Sciatic nerve (tissue), 2 donors: ENCODE results near the gene CNTRL. TPM values are rescaled to one million over a fixed set of nuclear protein-coding genes. Genes with fewer than 3 reads are reported as not detected.
"Not testable (repeated sequence)": the region's sequence is repeated elsewhere in the genome, so short reads cannot be mapped to it uniquely, and the experiment has no call there.

Experiments used
- ATAC-seq: fragments of 200-7000 bp; cut with Tn5 transposase; one replicate; pipeline ENCODE4 v1.9.1; 2020; ENCODE audit warnings: mild to moderate bottlenecking, moderate library complexity
- DNase-seq: peaks from one replicate; pipeline ENCODE4 v3.0.0-alpha.2; 2020; ENCODE audit warnings: low spot score
- intact Hi-C: fragments of 100-400 bp; cut with DNase I; formaldehyde crosslinking; loops from one replicate; pipeline ENCODE4 v1.14.2; 2022
- total RNA-seq: library from RNA; stranded (reverse); fragmentation: NEBNext Ultra II Directional; extraction: Animal tissue kit (Norgen Biotek cat#: 25700); gene quantifications from one replicate; pipeline ENCODE4 v1.2.1, GENCODE V29; 2021
- donor health status: DM: no; HTN: no; CAD: no.
- donor health status: DM: no; HTN: no; CAD: no.

The CNTRL gene, protein sequence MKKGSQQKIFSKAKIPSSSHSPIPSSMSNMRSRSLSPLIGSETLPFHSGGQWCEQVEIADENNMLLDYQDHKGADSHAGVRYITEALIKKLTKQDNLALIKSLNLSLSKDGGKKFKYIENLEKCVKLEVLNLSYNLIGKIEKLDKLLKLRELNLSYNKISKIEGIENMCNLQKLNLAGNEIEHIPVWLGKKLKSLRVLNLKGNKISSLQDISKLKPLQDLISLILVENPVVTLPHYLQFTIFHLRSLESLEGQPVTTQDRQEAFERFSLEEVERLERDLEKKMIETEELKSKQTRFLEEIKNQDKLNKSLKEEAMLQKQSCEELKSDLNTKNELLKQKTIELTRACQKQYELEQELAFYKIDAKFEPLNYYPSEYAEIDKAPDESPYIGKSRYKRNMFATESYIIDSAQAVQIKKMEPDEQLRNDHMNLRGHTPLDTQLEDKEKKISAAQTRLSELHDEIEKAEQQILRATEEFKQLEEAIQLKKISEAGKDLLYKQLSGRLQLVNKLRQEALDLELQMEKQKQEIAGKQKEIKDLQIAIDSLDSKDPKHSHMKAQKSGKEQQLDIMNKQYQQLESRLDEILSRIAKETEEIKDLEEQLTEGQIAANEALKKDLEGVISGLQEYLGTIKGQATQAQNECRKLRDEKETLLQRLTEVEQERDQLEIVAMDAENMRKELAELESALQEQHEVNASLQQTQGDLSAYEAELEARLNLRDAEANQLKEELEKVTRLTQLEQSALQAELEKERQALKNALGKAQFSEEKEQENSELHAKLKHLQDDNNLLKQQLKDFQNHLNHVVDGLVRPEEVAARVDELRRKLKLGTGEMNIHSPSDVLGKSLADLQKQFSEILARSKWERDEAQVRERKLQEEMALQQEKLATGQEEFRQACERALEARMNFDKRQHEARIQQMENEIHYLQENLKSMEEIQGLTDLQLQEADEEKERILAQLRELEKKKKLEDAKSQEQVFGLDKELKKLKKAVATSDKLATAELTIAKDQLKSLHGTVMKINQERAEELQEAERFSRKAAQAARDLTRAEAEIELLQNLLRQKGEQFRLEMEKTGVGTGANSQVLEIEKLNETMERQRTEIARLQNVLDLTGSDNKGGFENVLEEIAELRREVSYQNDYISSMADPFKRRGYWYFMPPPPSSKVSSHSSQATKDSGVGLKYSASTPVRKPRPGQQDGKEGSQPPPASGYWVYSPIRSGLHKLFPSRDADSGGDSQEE (N-terminal part only)
- 30.8 TPM for total RNA-seq

DNA sequence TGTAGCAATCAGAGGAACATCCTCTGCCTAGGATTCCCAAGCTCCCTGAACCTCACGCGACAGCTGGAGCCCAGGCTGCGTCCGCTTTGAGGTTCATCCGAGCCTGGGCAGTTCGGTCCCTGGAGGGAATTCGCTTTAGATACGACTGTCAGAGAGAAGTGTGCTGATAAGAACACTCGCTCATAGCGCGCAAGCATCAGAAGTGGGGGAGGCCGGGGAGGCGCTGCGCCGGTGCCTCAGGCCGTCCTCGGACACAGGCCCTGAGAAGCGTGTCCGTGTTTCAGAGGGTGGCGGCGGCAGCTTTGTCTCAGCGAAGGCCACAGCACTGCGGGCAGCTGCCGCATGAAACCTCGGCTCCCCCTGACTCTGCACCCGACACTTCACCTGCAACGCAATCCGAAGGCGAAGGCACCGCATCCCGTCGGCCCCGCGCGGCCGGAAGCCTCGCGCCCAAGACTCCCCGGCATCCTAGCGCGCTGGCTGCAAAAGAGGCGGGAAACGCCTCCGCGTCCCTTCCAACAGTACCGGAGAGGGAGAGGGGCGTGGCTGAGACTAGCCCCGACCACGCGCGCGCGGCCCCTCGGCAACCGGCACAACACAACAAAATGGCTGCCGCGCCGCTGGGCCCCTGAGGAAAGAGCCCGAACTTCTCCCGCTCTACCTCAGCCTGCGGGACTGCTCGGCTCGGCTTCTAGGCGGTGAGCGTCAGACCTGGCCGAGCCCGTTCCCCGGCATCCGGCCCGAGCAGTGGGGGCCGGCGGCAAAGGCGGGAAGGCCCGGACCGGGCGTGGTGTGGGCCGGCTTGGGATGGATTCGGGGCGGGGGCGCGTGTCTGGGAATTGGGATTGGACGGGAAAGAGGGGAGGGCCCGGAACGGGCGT is at the start of gene CNTRL:
Gene CNTRL, plus strand, starts transcription at position 586 of the 881 bp plus-strand sequence. CDS start 13,372 bp downstream, outside the sequence.
- DNase-seq (peak; percentile 94), ATAC-seq (peak; percentile 96)
- intact Hi-C loops, result no loop called here

DNA sequence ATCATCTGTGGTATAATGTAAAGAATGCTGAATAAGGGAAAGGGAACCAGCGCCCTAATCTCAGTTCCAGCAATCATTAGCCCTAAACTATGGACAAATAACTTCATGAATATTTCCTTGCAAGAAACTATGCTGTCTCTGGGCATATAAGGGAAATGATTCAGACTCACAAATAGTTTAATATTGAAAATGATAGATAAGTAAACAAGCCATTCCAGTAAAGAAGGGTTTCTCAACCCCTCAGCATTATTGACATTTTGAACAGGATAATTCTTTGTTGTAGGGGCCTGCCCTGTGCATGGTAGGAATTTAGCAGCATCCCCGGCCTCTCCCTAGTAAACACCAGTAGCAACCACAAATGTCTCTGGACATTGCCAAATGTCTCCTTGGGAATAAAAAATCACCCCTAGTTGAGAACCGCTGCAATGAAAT is 48.5 kb upstream of the CNTRL start:
- intact Hi-C loops, result no loop called here
- DNase-seq, result no peak
- ATAC-seq, result no peak

DNA sequence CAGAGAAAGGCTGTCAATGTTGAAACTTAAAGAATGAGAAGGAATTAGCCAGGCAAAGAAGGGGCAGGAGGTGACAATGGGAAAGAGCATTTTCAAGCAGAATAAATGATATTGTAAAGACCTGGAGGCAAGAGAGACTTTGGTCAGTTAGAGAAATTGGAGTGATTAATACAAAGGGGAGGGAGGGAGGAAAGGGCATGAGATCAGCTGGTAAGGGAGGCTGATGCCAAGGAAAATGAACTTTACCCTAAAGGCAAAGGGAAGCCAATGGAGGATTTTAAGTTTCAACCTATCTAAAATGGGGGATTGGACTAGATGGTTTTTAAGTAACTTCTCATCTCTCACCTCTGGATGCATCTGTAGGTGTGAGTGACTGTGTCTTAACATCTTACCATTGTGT is 48.0 kb upstream of the CNTRL start:
- no peak for DNase-seq
- ATAC-seq, result no peak
- intact Hi-C loops, result no loop called here

DNA sequence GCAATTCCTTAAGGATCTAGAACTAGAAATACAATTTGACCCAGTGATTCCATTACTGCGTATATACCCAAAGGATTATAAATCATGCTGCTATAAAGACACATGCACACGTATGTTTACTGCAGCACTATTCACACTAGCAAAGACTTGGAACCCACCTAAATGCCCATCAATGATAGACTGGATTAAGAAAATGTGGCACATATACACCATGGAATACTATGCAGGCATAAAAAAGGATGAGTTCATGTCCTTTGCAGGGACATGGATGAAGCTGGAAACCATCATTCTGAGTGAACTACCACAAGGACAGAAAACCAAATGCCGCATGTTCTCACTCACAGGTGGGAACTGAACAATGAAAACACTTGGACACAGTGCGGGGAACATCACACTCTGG is 46.5 kb upstream of the CNTRL start:
- intact Hi-C loops, ATAC-seq, DNase-seq: not testable (repeated sequence)

DNA sequence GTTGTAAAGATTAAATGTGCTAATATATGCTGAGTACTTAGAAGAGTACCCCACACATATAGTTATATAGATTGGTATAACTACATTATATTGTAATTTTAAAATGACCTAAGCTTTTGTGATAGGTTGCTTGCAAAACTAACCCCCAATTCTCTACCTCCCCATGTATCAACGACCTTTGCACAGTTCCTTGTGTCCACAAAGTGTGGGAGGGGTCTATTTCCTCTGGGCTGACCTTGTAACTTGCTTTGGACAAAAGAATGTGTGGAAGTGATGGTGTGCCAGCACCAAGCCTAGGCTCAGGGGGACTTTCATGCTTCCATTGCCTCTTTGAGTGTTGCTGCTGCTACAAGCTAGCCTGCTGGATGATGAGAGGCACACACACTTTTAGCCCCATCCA is 45.3 kb upstream of the CNTRL start:
- no peak for DNase-seq
- no peak for ATAC-seq
- intact Hi-C loops, result no loop called here

DNA sequence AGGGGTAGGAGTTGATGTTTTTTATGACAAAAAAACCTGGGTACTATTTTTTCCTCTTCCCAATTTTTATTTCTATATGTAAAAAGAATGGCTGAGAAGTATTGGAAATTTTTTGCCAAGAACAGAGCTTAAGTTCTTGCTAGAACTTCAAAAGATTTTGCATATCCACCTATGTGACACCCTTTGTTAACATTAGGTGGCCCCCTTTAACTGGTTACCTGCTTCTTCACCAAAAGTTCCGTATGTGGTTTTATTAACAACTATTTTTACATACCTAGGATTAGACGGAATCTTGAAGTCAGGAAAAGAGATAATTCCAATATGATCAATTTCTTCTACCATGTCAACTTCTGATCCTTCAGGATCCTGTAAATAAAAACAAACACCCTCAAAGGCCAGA is 40.2 kb upstream of the CNTRL start:
- intact Hi-C loops, result no loop called here
- DNase-seq, result no peak
- no peak for ATAC-seq

DNA sequence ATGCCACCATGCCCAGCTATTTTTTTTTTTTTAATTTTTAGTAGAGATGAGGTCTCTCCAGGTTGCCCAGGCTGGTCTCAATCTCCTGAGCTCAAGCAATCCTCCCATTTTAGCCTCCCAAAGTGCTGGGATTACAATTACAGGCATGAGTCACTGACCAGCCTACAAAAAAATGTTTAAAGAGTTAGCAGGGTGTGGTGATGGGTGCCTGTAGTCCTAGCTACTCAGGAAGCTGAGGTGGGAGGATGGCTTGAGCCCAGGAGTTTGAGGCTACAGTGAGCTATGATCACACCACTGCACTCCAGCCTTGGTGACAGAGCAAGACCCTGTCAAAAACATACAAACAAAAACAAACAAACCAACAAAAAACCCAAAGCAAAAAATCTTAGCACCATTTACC is 39.0 kb upstream of the CNTRL start:
- ATAC-seq, DNase-seq, intact Hi-C loops: not testable (repeated sequence)

DNA sequence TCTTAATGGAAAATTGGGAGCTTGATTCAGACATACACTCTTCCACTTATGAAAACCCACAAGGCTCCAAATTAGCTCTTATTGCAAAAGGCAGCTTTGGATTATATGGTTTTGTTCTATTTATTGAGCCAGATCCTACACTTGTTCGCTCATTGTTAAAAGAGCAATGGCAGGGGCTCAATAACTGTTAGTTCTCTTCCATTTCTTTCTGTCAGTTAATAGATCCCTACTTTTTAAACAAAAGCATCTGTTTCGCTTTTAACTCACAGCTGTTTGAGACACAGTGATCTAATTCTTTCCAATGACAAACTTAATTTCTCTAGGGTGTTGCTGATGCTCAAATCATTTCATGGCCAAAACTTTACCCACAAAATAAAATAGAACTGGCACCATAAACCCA is 36.4 kb upstream of the CNTRL start:
- ATAC-seq (peak; percentile 58), DNase-seq (no peak)
- intact Hi-C loops, result no loop called here

DNA sequence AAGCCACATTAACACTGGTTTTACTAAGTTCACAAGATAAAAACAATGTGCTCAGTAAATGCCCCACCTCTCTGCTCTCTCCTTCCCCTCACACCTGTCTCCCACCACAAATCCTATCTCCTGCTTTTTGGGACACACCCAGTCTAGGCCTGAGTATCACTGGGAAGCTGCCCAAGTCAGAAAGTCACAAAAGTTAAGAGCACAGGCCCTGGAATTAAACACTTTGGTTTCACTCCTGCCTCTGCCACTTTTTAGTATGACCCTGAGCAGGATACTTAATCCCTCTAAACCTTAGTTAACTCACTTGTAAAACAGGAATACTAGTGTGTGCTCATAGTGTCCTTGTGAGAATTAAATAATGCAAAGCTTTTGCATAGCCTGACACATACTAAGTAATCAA is 36.0 kb upstream of the CNTRL start:
- ATAC-seq (peak; percentile 42), DNase-seq (no peak)
- intact Hi-C loops, result no loop called here

DNA sequence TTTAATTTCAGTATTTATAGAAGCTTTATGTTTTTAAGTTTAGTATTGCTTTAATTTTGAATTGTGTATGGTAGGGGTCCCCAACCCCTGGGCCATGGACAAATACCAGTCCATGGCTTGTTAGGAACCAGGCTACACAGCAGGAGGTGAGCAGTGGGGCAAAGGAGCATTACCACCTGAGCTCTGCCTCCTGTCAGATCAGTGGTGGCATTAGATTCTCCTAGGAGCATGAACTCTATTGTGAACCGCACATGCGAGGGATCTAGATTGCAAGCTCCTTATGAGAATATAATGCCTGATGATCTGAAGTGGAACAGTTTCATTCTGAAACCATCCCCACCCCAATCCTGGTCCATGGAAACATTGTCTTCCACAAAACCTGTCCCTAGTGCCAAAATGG is 26.6 kb upstream of the CNTRL start:
- DNase-seq (no peak), ATAC-seq (no peak)
- intact Hi-C loops, result no loop called here

DNA sequence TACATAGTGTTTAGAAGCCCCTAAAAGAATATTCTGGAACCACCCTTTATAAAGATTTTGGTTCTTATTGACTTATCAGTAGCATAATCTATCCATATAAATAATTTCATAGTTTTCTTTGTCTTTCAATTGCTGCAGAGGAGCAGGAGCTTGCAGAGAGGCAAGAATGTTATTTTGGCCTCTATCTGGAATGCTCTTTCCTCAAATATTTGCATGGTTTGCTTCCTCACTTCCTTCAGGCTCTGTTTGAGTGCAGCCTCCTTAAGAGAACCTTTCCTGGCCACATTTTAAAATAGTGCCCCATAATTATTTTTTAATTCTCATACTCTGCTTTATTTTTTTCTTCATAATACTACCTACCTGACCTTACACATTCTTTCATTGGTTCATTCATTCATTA is 26.1 kb upstream of the CNTRL start:
- DNase-seq (no peak), ATAC-seq (no peak)
- intact Hi-C loops, result no loop called here

DNA sequence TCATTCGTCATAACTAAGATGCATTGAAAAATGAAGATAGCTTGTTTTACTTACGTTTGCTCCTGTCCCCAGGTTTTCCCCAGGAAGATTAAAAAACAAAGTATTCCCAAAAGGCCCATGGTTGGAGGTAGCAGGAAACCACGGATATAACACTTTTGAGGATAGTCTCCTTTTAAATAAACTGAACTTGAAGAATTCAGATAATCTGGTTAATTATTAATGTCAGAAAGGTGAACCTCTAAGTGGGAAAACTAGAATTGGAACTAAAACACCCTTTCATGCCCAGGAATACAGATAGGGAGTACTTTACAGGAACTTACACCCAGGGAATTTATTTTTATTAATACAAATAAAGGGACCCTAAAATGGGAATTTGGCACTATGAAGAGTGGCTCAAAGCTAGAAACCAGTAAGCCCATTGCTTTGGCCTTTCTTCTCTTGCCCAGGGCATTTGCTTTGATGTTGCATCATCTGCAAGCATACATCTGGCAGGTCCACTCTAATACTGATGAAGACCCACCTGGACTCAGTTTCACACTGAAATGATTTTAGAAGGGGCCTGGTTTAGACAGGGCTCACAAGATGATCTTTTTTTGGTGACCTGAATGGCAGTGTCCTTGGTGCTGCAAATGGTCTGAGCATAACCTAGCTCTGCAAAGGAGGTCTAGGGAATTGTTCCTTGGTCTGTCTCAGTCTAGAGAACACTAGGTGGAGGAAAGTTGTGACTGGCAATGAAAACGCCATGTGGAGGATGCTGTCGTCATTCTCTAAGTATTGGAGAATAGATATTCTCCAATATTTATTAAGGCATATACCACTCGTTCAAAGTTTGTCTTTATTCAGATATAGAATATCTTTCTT is 24.4 kb upstream of the CNTRL start, which contains the start of gene C5:
Gene C5, minus strand, starts transcription at position 148 of the 861 bp plus-strand sequence. Its CDS starts 29 bp downstream, at position 119.
- no peak for ATAC-seq
- no peak for DNase-seq
- intact Hi-C loops, result loop anchor here (10.0 kb wide), 1 partner anchor 56 kb away; no protein-coding TSS in a partner anchor

DNA sequence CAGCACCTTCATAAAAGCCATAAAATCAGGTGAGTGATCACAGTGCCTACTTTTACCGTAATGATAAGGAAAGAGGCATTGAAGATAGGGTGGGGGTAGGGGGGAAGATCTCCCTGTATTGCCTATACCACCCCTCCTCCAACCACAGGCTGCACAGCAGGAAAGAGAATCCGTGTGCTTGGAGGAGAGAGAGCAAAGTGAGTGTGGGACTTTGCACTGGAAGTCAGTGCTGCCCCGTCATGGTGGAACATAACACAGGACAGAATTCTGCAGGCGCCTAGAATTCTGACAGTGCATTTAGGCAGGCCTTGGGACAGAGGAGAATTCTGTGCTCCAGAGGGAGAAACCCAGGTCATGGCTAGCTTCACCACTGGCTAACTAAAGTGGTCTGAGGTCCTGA is 21.2 kb upstream of the CNTRL start:
- ATAC-seq (no peak), DNase-seq (no peak)
- intact Hi-C loops, result loop anchor here (10.0 kb wide), 1 partner anchor 59 kb away; no protein-coding TSS in a partner anchor

DNA sequence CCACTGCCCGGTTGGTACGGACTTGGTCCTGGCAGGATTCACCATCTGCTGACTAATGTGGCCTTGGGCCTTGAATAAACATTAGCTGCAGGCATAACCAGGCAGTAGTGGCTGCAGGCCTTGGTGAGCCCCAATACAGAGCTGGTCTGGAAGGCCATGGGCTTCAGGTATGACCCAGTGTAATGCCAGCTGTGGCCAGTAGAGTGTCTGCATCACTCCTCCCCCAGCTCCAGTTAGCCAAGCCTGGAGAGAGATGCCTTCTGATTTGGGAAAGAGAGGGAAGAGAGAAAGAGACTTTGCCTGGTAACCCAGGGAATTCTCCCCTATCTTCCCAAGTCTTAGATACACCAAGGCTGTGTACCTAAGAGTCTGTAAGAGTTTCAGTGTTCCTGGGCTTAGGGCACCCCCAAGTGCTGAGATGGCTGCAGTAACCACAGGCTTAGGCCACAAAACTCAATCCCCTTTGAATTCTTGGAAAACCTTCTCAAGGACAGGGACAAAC is 19.1 kb upstream of the CNTRL start:
- ATAC-seq (no peak), DNase-seq (no peak)
- intact Hi-C loops, result loop anchor here (10.0 kb wide), 1 partner anchor 61 kb away; no protein-coding TSS in a partner anchor

DNA sequence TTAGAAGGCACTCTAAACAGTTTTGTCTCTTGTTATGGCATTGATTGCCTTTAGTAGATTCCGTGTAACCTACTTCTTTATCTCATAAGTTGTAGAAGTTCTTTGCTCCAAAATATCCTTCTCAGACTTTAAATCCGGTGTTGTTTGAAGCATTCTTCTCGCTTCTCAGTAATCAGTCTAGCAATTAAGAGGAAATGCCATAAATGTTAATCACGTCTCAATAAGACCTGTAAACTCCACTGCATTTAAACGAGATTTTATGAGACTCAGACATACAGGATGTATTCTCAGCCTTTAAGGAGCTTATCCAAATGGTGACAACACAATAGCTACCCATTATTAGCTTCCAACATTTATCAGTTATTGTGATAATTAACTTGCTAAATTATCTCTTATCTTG is 16.9 kb upstream of the CNTRL start:
- no peak for DNase-seq

DNA sequence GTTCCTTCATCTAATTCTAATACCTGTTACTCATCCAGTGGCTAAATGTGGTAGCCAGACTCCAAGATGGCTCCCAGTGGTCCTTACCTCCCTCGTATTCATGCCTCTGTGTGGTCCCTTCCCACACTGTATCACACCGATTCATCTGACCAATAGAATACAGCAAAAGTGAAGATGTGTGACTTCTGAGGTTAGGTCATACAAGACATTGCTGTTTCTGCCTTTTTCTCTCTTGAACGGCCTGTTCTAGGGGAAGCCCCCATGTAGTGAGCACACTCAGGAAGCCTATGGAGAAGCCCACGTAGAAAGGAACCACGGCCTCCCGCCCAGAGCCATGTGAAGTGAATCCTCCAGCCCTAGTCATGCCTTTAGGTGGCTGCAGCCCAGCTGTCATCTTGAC is 15.2 kb upstream of the CNTRL start:
- intact Hi-C loops, result loop anchor here (10.0 kb wide), 1 partner anchor 65 kb away; no protein-coding TSS in a partner anchor
- DNase-seq (no peak), ATAC-seq (no peak)

More for the DNA sequence above, 16.9 kb upstream of the CNTRL start:
- intact Hi-C loops, result loop anchor here (10.0 kb wide), 1 partner anchor 63 kb away; no protein-coding TSS in a partner anchor
- no peak for ATAC-seq
